Astrocyte (in vitro differentiated cells and primary cell): Measurements from ENCODE around the gene GPR180. TPM values are rescaled to one million over a fixed set of nuclear protein-coding genes. Genes with fewer than 3 reads are reported as not detected.

ENCODE experiments used
- DNase-seq: peaks from one replicate; pipeline ENCODE4 v3.0.0-alpha.2; 2010; ENCODE audit warnings: low read depth
- FAIRE-seq: peaks from 2 replicates; lab custom pipeline; 2011; peaks lifted over from hg19 to GRCh38; lab: Jason Lieb, UNC
- H2AFZ ChIP-seq: 2 replicates; pipeline ENCODE4 v1.6.0; 2012; ENCODE audit warnings: low read depth, low read length, inconsistent platforms
- H3K27ac ChIP-seq: 2 replicates; pipeline ENCODE4 v1.5.1; 2011; ENCODE audit warnings: low read depth, low read length, inconsistent platforms
- H3K27me3 ChIP-seq: 2 replicates; pipeline ENCODE4 v1.6.0; 2011; ENCODE audit warnings: low read length, inconsistent platforms; ENCODE audit not compliant: insufficient read depth
- H3K36me3 ChIP-seq: 2 replicates; pipeline ENCODE4 v1.5.1; 2011; ENCODE audit warnings: low read length, inconsistent platforms; ENCODE audit not compliant: insufficient read depth
- H3K4me1 ChIP-seq: 2 replicates; pipeline ENCODE4 v1.5.1; 2011; ENCODE audit warnings: low read length, inconsistent platforms; ENCODE audit not compliant: insufficient read depth
- H3K4me2 ChIP-seq: 2 replicates; pipeline ENCODE4 v1.6.0; 2012; ENCODE audit warnings: low read length, inconsistent platforms
- H3K4me3 ChIP-seq: 2 replicates; pipeline ENCODE4 v1.5.1; 2011; ENCODE audit warnings: low read depth, mild to moderate bottlenecking, low read length, inconsistent platforms; ENCODE audit not compliant: insufficient read depth
- H3K79me2 ChIP-seq: 2 replicates; pipeline ENCODE4 v1.6.0; 2012; ENCODE audit warnings: mild to moderate bottlenecking, low read length, inconsistent platforms; ENCODE audit not compliant: insufficient read depth
- H3K9ac ChIP-seq: 2 replicates; pipeline ENCODE4 v1.6.0; 2012; ENCODE audit warnings: mild to moderate bottlenecking, low read length, inconsistent platforms
- H3K9me3 ChIP-seq: 2 replicates; pipeline ENCODE4 v1.5.1; 2012; ENCODE audit warnings: low read depth, mild to moderate bottlenecking, low read length, inconsistent platforms; ENCODE audit not compliant: insufficient read depth
- H4K20me1 ChIP-seq: 2 replicates; pipeline ENCODE4 v1.6.0; 2012; ENCODE audit warnings: low read length, inconsistent platforms; ENCODE audit not compliant: insufficient read depth
- H3K27ac Mint-ChIP-seq: one replicate; pipeline ENCODE4 v1.8.0; 2021; ENCODE audit warnings: mild to moderate bottlenecking, mixed read lengths; ENCODE audit not compliant: unreplicated experiment
- H3K27me3 Mint-ChIP-seq: one replicate; pipeline ENCODE4 v1.8.0; 2021; ENCODE audit warnings: low read depth, mixed read lengths; ENCODE audit not compliant: unreplicated experiment
- H3K36me3 Mint-ChIP-seq: one replicate; pipeline ENCODE4 v1.8.0; 2021; ENCODE audit warnings: low read depth, mixed read lengths; ENCODE audit not compliant: unreplicated experiment
- H3K4me1 Mint-ChIP-seq: one replicate; pipeline ENCODE4 v1.8.0; 2021; ENCODE audit warnings: low read depth, mixed read lengths; ENCODE audit not compliant: unreplicated experiment
- H3K4me3 Mint-ChIP-seq: one replicate; pipeline ENCODE4 v1.8.0; 2021; ENCODE audit warnings: mild to moderate bottlenecking, moderate library complexity, mixed read lengths; ENCODE audit not compliant: unreplicated experiment
- H3K9me3 Mint-ChIP-seq: one replicate; pipeline ENCODE4 v1.8.0; 2021; ENCODE audit warnings: mild to moderate bottlenecking, mixed read lengths; ENCODE audit not compliant: unreplicated experiment
- EZH2 ChIP-seq: IDR thresholded peaks from 2 replicates; pipeline ENCODE4 v1.6.1; 2012; ENCODE audit warnings: mild to moderate bottlenecking, low read length, inconsistent platforms; ENCODE audit not compliant: insufficient read depth
- total RNA-seq: library from RNA; stranded (reverse); gene quantifications from 2 replicates; pipeline ENCODE4 v1.2.1, GENCODE V29; 2021
- TF ChIP-seq, protein P1 (sequence below): IDR thresholded peaks from 2 replicates; pipeline ENCODE4 v1.5.1; 2011; ENCODE audit warnings: low read depth, mild to moderate bottlenecking, inconsistent platforms, low read length, moderate library complexity; ENCODE audit not compliant: insufficient read depth

GPR180 gene
- total RNA-seq, 1 donor from 2014 or later: 10.0 TPM

DNA sequence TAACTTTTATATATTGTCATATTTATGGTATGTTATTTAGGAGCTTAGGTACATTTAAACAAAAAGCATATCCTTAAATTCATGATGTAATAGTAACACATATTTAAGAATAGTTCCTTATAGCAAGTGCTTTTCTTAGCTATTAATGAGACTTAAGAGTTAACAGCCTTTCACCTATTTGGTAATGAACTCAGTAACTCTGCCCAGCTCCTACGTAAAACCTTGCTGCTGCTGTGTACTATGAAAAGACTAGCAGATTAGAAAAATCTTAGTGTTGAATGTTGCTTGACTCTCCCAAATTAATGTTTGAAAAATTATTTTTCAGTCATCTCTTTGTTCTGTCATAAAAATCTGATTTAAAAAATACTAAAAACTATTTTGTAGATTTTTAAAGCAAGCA, 6.9 kb downstream of the GPR180 start:
- Mint-ChIP-seq H3K4me1 (no peaks in the 10 kb centered on the region), H3K27ac (no peak overlapping the region), H3K9me3 (no peaks in the 10 kb centered on the region), H3K27me3 (no peaks in the 10 kb centered on the region), H3K36me3 (peaks cover 18% of the 10 kb centered on the region), H3K4me3 (no peak overlapping the region)
- H4K20me1 ChIP-seq: peaks cover 26% of the 10 kb centered on the region
- no peak overlapping the region for H3K27ac ChIP-seq
- H3K4me3 ChIP-seq: no peak overlapping the region
- no peak overlapping the region for H3K4me2 ChIP-seq
- DNase-seq (no peak), FAIRE-seq (no peak)
- TF ChIP-seq EZH2: no peak
- TF ChIP-seq, protein P1, sequence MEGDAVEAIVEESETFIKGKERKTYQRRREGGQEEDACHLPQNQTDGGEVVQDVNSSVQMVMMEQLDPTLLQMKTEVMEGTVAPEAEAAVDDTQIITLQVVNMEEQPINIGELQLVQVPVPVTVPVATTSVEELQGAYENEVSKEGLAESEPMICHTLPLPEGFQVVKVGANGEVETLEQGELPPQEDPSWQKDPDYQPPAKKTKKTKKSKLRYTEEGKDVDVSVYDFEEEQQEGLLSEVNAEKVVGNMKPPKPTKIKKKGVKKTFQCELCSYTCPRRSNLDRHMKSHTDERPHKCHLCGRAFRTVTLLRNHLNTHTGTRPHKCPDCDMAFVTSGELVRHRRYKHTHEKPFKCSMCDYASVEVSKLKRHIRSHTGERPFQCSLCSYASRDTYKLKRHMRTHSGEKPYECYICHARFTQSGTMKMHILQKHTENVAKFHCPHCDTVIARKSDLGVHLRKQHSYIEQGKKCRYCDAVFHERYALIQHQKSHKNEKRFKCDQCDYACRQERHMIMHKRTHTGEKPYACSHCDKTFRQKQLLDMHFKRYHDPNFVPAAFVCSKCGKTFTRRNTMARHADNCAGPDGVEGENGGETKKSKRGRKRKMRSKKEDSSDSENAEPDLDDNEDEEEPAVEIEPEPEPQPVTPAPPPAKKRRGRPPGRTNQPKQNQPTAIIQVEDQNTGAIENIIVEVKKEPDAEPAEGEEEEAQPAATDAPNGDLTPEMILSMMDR: no peak
- H3K27me3 ChIP-seq: no peaks in the 10 kb centered on the region
- no peak overlapping the region for H3K9ac ChIP-seq
- no peak overlapping the region for H2AFZ ChIP-seq
- H3K36me3 ChIP-seq: peaks cover 32% of the 10 kb centered on the region
- no peaks in the 10 kb centered on the region for H3K9me3 ChIP-seq
- peaks cover 40% of the 10 kb centered on the region for H3K79me2 ChIP-seq
- H3K4me1 ChIP-seq: no peaks in the 10 kb centered on the region

DNA sequence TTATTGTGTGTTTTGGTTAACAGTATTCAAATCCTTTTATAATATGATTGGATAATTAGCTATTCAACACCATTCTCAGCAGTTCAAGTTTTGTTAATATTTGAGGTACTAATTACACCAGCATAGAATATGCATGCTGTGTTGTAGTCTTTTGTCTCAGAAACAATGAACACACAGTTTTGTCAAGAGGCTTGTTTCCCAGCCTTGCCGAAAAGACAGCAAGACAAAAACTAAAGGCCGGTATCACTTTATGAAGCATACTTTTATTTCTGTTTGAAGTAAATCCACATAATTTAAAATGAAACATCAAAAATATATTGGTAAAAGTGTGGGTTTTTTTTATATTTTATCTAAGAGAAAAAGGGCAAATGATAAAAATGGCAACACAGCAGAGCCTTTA, 7.5 kb downstream of the GPR180 start:
- no peak overlapping the region for H3K4me3 ChIP-seq
- peaks cover 28% of the 10 kb centered on the region for H4K20me1 ChIP-seq
- no peak overlapping the region for H3K4me3 Mint-ChIP-seq
- H2AFZ ChIP-seq: no peak overlapping the region
- H3K27ac Mint-ChIP-seq: no peak overlapping the region
- H3K4me1 ChIP-seq: no peaks in the 10 kb centered on the region
- H3K9me3 Mint-ChIP-seq: no peaks in the 10 kb centered on the region
- FAIRE-seq: no peak
- TF ChIP-seq, protein P1: no peak
- no peak for TF ChIP-seq EZH2
- H3K27me3 Mint-ChIP-seq: no peaks in the 10 kb centered on the region
- no peaks in the 10 kb centered on the region for H3K27me3 ChIP-seq
- no peak overlapping the region for H3K4me2 ChIP-seq
- peaks cover 35% of the 10 kb centered on the region for H3K79me2 ChIP-seq
- peaks cover 32% of the 10 kb centered on the region for H3K36me3 ChIP-seq
- no peak overlapping the region for H3K9ac ChIP-seq
- H3K36me3 Mint-ChIP-seq: peaks cover 18% of the 10 kb centered on the region
- H3K27ac ChIP-seq: no peak overlapping the region
- no peaks in the 10 kb centered on the region for H3K9me3 ChIP-seq
- DNase-seq: no peak
- no peaks in the 10 kb centered on the region for H3K4me1 Mint-ChIP-seq

DNA sequence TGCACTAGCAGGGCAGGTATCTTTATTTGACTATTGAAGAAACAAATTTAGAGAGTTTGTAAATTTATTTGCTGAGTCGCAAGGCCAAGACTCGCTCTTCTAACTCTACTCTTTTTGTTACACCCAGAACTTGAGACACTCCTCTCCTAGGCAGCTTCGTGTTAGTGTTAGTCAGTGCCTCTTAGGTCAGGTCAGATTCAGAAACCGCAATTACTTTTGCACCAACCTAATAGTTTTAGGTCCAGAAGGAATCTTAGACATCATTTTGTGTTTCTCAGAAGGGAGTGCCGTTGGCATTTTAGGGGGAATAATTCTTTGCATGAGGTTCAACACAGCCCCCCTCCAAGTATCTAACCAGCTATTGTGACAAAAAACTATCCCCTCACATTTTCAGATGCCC, 8.8 kb downstream of the GPR180 start:
- H3K27me3 Mint-ChIP-seq: no peaks in the 10 kb centered on the region
- Histone ChIP-seq H2AFZ (no peak overlapping the region), H3K36me3 (peaks cover 37% of the 10 kb centered on the region), H3K4me3 (no peak overlapping the region), H3K9me3 (no peaks in the 10 kb centered on the region), H3K4me2 (no peak overlapping the region), H3K79me2 (peaks cover 30% of the 10 kb centered on the region), H4K20me1 (peaks cover 38% of the 10 kb centered on the region), H3K27me3 (no peaks in the 10 kb centered on the region), H3K9ac (no peak overlapping the region), H3K4me1 (no peaks in the 10 kb centered on the region), H3K27ac (no peak overlapping the region)
- H3K9me3 Mint-ChIP-seq: no peaks in the 10 kb centered on the region
- FAIRE-seq (no peak), DNase-seq (no peak)
- H3K36me3 Mint-ChIP-seq: peaks cover 20% of the 10 kb centered on the region
- TF ChIP-seq, protein P1: no peak
- TF ChIP-seq EZH2: no peak
- no peak overlapping the region for H3K4me3 Mint-ChIP-seq
- H3K4me1 Mint-ChIP-seq: no peaks in the 10 kb centered on the region
- no peak overlapping the region for H3K27ac Mint-ChIP-seq
